ENCODE results near the gene CDK2AP2. TPM values are rescaled to one million over a fixed set of nuclear protein-coding genes. Genes with fewer than 3 reads are reported as not detected.

CDK2AP2 gene
- total RNA-seq, 2 experiments from 2014 or later: 64.1 to 68.7 TPM

- ATAC-seq (peak; percentile 21), DNase-seq (peak; percentile 100)
- peak overlapping the region; percentile 85 for H3K27ac Mint-ChIP-seq
- peaks cover 26% of the 10 kb centered on the region for H3K4me1 Mint-ChIP-seq
- H3K4me3 Mint-ChIP-seq: peak overlapping the region; percentile 89
- POLR2A ChIA-PET: no interaction called here
- intact Hi-C loops (cut with DNase I, micrococcal nuclease): loop anchor here (1.0 to 5.0 kb wide), 14 partner anchors 25 to 892 kb away; partner anchors contain the start of genes AIP (in 1 of the 2), ANKRD13D (in 1 of the 2), CHKA (in 1 of the 2) and GRK2 (in 1 of the 2)
- H3K27me3 Mint-ChIP-seq: peaks cover 2% of the 10 kb centered on the region
- no peaks in the 10 kb centered on the region for H3K9me3 Mint-ChIP-seq (ENCODE audit: low read depth)
- peaks cover 16% of the 10 kb centered on the region for H3K36me3 Mint-ChIP-seq (ENCODE audit: low read depth)
- CTCF ChIA-PET: interaction anchor here (0.6 to 1.1 kb wide), 2 partner anchors 26 to 149 kb away, joined by 3 to 4 read pairs; partner anchors contain the start of gene AIP
Measured at GRCh38 chr11:67508486-67509121, 642 bp upstream of the CDK2AP2 start.

DNA sequence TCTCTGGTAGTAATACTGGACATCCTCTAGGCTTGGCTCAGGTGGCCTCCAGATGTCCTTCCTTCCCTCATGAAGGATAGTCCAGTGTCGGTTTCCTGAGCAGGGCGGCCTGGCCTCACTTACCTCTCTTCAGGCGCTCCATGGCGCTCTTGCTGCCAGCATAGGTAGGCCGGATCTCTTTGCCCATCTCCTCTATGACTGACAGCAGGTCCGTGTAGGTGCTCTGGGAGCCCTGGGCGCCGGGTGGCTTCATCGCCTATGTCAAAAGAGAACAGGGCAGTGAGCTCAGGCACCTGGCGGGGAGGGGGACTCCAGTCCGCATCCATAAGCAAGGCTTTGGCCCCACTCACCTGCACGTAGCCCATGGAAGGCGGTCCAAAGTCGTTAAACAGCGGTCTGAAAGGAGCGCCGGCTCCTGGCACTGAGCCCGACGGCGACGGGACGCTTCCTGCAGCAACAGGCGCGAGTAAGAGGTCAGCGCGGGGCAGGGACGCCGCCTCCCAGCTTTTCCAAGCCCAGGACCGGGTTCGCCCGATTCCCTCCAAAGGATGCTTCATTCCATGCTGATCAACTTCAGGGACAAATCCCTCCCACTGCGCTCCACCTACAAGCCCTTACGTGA lies 609 bp downstream of the CDK2AP2 start:
- ChIA-PET CTCF (interaction anchor here (0.6 to 1.2 kb wide), 6 partner anchors 15 to 156 kb away, joined by 3 to 5 read pairs (median 4); partner anchors contain the start of gene AIP), POLR2A (no interaction called here)
- intact Hi-C loops (cut with DNase I, micrococcal nuclease): loop anchor here in 1 of 2 experiments (2.0 to 5.0 kb wide), 2 partner anchors 71 to 105 kb away; partner anchors contain the start of gene PTPRCAP
- Mint-ChIP-seq H3K9me3 (ENCODE audit: low read depth) (no peaks in the 10 kb centered on the region), H3K4me1 (peaks cover 34% of the 10 kb centered on the region), H3K27ac (peak overlapping the region; percentile 88), H3K27me3 (no peaks in the 10 kb centered on the region), H3K4me3 (peak overlapping the region; percentile 89), H3K36me3 (ENCODE audit: low read depth) (peaks cover 21% of the 10 kb centered on the region)
- ATAC-seq: no peak
- DNase-seq: no peak

- POLR2A ChIA-PET: interaction anchor here (1.4 kb wide), 1 partner anchor 105 kb away, joined by 4 read pairs; the partner anchor contains the start of gene PPP1CA
- Mint-ChIP-seq H3K27ac (peak overlapping the region; percentile 88), H3K36me3 (ENCODE audit: low read depth) (peaks cover 21% of the 10 kb centered on the region), H3K9me3 (ENCODE audit: low read depth) (no peaks in the 10 kb centered on the region), H3K27me3 (no peaks in the 10 kb centered on the region), H3K4me3 (peak overlapping the region; percentile 89), H3K4me1 (peaks cover 37% of the 10 kb centered on the region)
- intact Hi-C loops (cut with DNase I, micrococcal nuclease): loop anchor here (1.0 to 5.0 kb wide), 11 partner anchors 19 to 153 kb away; partner anchors contain the start of genes POLD4 (in 2 of the 2), TMEM134 (in 2 of the 2), AIP (in 1 of the 2) and PPP1CA (in 1 of the 2)
- DNase-seq: no peak
- CTCF ChIA-PET: interaction anchor here (0.7 to 1.4 kb wide), 3 partner anchors 14 to 103 kb away, joined by 3 to 5 read pairs (median 3); partner anchors contain the start of gene TBC1D10C
- ATAC-seq: no peak
Measured at GRCh38 chr11:67506426-67507051, 1.4 kb downstream of the CDK2AP2 start.

- H3K4me1 Mint-ChIP-seq: peaks cover 45% of the 10 kb centered on the region
- H3K36me3 Mint-ChIP-seq (ENCODE audit: low read depth): peaks cover 26% of the 10 kb centered on the region
- H3K27me3 Mint-ChIP-seq: no peaks in the 10 kb centered on the region
- ChIA-PET CTCF (interaction anchor here (0.7 to 1.6 kb wide), 6 partner anchors 53 to 152 kb away, joined by 3 to 6 read pairs (median 4); partner anchors contain the start of genes GPR152 and TBC1D10C), POLR2A (interaction anchor here (0.8 to 1.4 kb wide), 2 partner anchors 14 to 104 kb away, joined by 3 to 4 read pairs; partner anchors contain the start of gene PPP1CA)
- H3K4me3 Mint-ChIP-seq: peak overlapping the region; percentile 89
- H3K9me3 Mint-ChIP-seq (ENCODE audit: low read depth): no peaks in the 10 kb centered on the region
- peak; percentile 97 for DNase-seq
- intact Hi-C loops (cut with DNase I, micrococcal nuclease): loop anchor here (1.0 to 5.0 kb wide), 12 partner anchors 18 to 152 kb away; partner anchors contain the start of genes POLD4 (in 2 of the 2), TMEM134 (in 2 of the 2), AIP (in 1 of the 2) and PPP1CA (in 1 of the 2)
- H3K27ac Mint-ChIP-seq: peak overlapping the region; percentile 97
- peak; percentile 70 for ATAC-seq
Measured at GRCh38 chr11:67505605-67506396, 2.2 kb downstream of the CDK2AP2 start.

DNA sequence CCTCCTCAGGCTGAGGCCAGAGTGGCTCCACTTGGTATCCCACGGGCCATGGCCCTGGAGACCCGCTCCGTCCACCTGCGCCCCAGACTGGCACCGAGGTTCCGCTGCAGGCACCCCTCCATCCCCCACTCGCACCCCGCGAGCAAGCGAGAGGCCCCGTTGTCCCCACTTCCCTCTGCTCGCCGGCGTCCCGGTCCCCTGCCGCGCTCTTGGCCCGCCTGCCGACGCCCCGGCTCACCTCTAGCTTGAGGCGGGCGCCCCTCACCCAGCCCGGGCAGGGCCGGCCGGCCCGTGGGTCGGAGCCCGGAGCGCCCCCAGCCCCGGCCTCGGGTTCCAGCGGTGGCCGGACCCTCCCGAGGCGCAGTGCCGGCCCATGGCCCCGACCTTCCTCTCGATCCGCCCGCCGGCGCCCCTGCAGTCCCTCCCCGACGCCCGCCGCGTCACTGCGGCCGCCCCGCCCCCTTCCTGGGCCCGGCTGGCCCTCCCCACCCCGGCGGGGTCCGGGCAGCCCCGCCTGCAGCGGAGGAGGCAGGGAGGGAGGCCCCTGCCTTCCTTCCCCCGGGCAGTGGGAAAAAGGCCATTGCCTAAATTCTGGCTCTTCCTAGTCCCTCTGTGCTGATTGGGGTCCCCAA lies 2.9 kb downstream of the CDK2AP2 start, which contains the start of gene PITPNM1:
Gene PITPNM1 (minus strand): TSS at position 414 of the 632 bp plus-strand sequence. CDS start 1,183 bp downstream, outside the sequence.
- peak within 1 kb of the TSS; percentile 97 for H3K27ac Mint-ChIP-seq
- ChIA-PET CTCF (interaction anchor here (0.6 to 1.6 kb wide), 6 partner anchors 40 to 151 kb away, joined by 3 to 6 read pairs (median 4); partner anchors contain the start of genes GPR152 and TBC1D10C), POLR2A (interaction anchor here (0.8 to 1.4 kb wide), 2 partner anchors 13 to 104 kb away, joined by 3 to 4 read pairs; partner anchors contain the start of gene PPP1CA)
- peak; percentile 6 for ATAC-seq
- H3K4me1 Mint-ChIP-seq: peaks cover 48% of the 10 kb centered on the region
- peak; percentile 87 for DNase-seq
- intact Hi-C loops (cut with DNase I, micrococcal nuclease): loop anchor here (2.0 to 5.0 kb wide), 2 partner anchors 20 to 107 kb away; no protein-coding TSS in a partner anchor
- peak within 1 kb of the TSS; percentile 89 for H3K4me3 Mint-ChIP-seq
- H3K27me3 Mint-ChIP-seq: no peaks in the 10 kb centered on the region
- no peaks in the 10 kb centered on the region for H3K9me3 Mint-ChIP-seq (ENCODE audit: low read depth)
- peaks cover 33% of the 10 kb centered on the region for H3K36me3 Mint-ChIP-seq (ENCODE audit: low read depth)

- DNase-seq: peak; percentile 53
Measured at GRCh38 chr11:67504005-67504949, 3.7 kb downstream of the CDK2AP2 start.

DNA sequence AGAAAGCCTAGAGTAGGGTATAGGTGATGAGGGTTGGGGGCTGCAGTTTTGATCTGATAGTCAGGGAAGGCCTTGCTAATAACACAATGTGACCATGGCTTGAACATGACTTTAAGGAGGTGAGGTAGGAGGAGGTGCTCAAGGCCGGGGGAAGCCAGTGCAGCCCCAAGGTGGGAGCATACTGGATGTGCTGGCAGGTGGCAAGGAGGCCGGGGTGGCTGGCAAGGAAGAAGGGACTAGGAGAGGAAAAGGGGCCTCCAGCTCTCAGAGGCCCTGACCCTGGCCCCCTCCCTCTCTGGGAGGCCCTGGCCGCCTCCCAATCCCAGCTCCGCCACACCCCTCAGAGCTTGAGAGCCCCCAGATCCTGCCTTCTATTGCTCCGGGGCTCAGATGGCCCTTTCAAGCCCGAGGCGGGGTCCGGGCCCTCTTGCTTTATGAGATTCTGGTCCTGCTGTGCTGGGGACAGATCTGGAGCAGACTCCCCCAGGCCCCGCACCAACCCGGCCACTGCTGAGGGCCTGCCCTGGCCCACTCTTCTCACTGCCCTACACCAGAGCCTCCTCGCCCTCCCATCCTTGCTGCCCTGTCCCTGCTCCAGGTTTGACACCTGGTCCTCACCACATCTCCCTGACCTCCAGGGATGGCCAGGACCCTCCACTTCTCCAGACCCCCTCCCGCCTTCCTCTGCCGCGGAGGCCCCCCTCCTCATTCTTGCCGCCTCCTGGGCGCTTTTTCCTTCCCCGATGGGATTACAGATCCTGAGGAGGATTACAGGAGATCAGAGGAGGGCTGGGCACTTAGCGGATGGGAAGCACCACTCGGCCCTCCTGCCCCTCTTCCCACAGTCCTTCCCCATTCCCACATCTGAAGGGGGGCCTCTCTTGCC lies 4.6 kb downstream of the CDK2AP2 start:
- intact Hi-C loops (cut with DNase I, micrococcal nuclease): loop anchor here in 1 of 2 experiments (2.0 kb wide), 1 partner anchor 19 kb away; no protein-coding TSS in a partner anchor
- DNase-seq (no peak), ATAC-seq (no peak)
- no peaks in the 10 kb centered on the region for H3K27me3 Mint-ChIP-seq
- H3K4me3 Mint-ChIP-seq: peak overlapping the region; percentile 56
- POLR2A ChIA-PET: no interaction called here
- peaks cover 37% of the 10 kb centered on the region for H3K36me3 Mint-ChIP-seq (ENCODE audit: low read depth)
- CTCF ChIA-PET: no interaction called here
- no peaks in the 10 kb centered on the region for H3K9me3 Mint-ChIP-seq (ENCODE audit: low read depth)
- H3K27ac Mint-ChIP-seq: peak overlapping the region; percentile 4
- peaks cover 40% of the 10 kb centered on the region for H3K4me1 Mint-ChIP-seq

More at GRCh38 chr11:67504005-67504949, 3.7 kb downstream of the CDK2AP2 start:
- ChIA-PET CTCF (interaction anchor here (0.6 to 1.6 kb wide), 2 partner anchors 39 to 97 kb away, joined by 4 to 6 read pairs; no protein-coding TSS in a partner anchor), POLR2A (no interaction called here)
- Mint-ChIP-seq H3K36me3 (ENCODE audit: low read depth) (peaks cover 37% of the 10 kb centered on the region), H3K27me3 (no peaks in the 10 kb centered on the region), H3K9me3 (ENCODE audit: low read depth) (no peaks in the 10 kb centered on the region), H3K4me1 (peaks cover 48% of the 10 kb centered on the region), H3K27ac (peak overlapping the region; percentile 69), H3K4me3 (peak overlapping the region; percentile 89)
- intact Hi-C loops (cut with DNase I, micrococcal nuclease): loop anchor here in 1 of 2 experiments (2.0 kb wide), 1 partner anchor 19 kb away; no protein-coding TSS in a partner anchor
- no peak for ATAC-seq

GRCh38 chr11:67502328-67502979 lies 5.5 kb downstream of the CDK2AP2 start:
- DNase-seq (no peak), ATAC-seq (no peak)
- H3K4me1 Mint-ChIP-seq: peaks cover 40% of the 10 kb centered on the region
- no peaks in the 10 kb centered on the region for H3K9me3 Mint-ChIP-seq (ENCODE audit: low read depth)
- no peaks in the 10 kb centered on the region for H3K27me3 Mint-ChIP-seq
- no peak overlapping the region for H3K27ac Mint-ChIP-seq
- ChIA-PET CTCF (no interaction called here), POLR2A (no interaction called here)
- peak overlapping the region; percentile 56 for H3K4me3 Mint-ChIP-seq
- intact Hi-C loops (cut with DNase I, micrococcal nuclease): no loop called here
- H3K36me3 Mint-ChIP-seq (ENCODE audit: low read depth): peaks cover 37% of the 10 kb centered on the region
